Raji (cell line): ENCODE measurements around the gene PLD6.

Experiments
- POLR2A ChIP-seq: IDR thresholded peaks from 2 replicates; pipeline ENCODE4 v1.6.1; 2011; ENCODE audit warnings: low read depth, low read length, control low read depth; ENCODE audit not compliant: insufficient read depth

The PLD6 gene

DNA sequence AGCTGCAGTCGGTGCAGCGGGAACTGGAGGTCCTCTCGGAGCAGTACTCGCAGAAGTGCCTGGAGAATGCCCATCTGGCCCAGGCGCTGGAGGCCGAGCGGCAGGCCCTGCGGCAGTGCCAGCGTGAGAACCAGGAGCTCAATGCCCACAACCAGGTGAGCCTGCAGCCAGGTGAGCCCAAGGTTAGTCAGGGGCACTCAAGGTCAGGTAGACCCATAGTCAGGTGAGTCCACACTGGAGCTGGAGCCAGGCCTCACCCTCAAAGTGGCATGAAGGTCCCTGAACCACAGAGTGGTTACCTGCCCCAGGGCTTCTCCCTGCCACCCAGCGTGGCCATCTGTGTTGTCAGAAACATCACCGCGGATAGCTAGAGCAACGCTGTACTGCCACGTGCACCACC lies 32.2 kb downstream of the PLD6 start:
- TF ChIP-seq POLR2A = no peak

DNA sequence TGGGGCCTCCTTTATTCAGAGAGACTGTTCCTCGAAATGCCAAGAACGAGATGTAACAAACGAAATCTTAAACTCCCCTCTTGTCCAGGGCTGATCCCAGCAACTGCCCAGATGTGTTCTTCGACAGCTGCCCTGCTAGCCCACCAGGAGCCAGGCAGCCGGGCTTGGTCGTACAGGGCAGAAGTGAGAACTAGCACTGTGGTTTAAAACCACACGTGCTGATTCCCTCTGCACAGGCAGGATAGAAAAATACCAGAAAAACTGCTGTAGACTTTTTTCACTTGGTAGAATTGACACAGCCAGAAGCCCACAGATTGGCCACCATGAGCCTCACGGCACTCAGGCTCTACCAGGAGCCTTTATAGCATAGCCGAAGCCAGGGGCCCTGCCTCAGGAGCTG lies 33.1 kb downstream of the PLD6 start:
- TF ChIP-seq POLR2A = no peak

DNA sequence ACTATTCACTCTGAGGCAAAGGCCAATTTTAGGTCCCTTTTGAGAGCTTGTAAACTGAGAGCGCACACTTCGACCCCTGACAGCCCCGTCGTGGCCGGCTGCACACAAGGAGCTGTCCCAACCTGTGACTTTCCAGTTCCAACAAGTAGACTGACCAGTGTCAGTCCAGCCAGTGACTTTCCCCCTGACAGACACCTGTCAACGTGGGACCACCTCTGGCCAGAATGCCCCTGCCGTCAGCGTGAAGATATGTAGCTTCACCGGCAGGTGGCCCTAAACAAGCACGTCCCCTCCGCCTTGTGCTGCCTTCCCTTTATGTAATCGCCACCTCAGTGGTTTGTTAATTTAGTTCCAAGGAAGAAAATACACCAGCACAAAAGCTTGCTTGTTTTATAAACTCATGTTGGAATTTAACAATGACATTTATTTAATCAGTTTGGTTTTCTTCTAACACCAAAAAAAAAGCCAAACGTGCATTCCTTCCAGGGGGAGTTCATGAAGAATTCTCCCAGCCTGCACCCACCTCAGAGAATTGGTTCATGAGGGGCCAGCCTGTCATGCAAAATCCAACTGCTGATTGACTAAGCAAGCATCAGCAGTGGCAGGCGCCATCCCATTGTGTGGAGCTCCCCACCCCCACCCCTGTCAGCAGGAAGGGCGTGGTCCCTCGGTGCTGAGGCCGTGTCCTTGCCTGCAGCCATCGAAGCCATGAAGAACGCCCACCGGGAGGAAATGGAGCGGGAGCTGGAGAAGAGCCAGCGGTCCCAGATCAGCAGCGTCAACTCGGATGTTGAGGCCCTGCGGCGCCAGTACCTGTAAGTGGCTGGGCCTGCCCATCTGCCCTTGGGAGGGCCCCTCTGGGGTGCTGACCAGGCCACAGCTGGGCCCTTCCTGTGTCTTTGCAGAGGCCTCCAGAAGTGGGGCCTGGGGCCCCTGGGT lies 33.9 kb downstream of the PLD6 start:
- no peak for TF ChIP-seq POLR2A

DNA sequence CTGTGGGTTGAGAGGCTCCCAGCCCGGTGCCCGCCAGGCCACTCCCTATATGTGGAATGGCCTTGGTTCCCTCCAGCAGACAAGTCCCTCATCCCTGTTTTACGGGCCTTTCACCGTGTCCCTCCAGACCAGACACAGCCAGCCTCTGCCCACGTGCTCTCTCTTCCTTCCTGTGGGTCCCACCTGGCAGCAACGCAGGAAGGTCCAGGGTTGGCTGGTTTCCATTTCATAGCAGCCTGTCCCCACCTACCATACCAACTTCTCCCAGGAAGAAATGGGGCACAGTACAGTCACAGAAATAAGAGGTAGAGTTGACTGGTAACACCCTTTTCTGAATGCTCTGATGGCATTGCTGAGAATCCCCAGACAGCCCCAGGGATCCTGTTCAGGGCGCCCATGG lies 34.9 kb downstream of the PLD6 start:
- TF ChIP-seq POLR2A = no peak

DNA sequence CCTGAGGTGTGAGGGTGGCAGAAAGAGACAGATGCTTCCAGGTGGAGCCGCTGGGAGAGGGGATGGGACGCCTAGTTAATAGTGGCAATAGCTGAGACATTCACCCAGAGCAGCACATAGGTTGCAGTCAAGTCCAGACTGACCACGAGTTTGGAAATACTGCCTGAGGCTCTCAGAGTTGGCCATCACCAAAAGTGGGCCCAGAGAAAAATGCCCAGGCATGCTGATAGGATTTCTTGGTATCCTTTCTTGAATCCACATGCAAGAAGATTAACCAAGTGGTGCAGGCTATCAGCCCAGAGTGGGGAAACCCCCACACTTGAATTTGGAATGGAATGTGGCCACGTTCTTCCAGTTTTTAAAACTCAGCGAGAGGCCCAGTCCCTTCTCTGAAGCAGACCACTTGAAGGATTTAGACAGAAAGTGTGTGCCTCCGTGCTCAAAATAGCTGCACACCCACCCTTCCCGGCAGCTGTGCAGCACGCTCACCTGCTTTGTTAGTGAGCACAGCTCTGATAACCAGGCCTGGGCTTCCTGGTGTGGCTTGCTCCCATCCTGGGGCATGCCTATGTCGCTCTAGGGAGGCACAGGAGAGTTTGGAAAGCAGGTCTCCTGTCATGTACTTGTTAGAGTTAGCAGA lies 35.7 kb downstream of the PLD6 start:
- TF ChIP-seq POLR2A = no peak

DNA sequence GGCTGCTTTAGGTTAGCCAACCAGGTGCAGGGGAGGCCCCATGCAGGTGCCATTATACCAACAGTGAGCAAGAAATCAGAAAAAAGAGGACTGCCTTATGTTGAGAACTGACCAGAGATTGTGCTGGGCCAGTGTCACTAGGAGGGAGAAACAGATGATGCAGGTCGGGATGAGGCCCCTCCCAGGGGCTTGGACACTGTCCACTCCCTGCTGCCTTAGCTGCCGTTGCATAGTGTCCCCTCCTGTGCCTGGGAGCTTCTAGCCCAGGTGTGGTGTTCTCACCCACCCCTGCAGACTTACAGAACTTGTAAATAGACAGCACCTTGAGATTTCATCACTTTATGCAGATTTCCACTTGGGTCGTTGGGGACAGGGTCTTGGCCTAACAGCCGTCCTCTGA lies 36.7 kb downstream of the PLD6 start:
- TF ChIP-seq POLR2A = no peak

DNA sequence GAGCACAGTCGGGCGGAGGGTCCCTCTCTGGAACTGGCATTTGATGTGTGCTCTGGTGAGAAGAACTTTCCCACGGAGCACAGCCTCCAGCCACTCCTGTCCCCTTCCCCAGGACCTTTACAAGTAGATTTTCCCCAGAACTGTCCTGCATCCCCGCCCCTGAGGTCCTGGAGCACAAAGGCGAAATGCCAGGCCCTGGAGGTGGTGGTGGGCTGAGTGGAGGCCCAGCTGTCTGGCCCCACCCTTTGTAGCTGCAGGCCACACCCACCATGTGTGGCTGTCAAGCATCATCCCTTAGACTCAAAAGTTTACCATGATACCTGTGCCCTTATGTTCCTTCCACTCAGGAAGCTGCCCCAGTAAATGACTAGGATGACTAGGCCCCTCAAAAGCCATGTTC lies 37.7 kb downstream of the PLD6 start:
- no peak for TF ChIP-seq POLR2A

DNA sequence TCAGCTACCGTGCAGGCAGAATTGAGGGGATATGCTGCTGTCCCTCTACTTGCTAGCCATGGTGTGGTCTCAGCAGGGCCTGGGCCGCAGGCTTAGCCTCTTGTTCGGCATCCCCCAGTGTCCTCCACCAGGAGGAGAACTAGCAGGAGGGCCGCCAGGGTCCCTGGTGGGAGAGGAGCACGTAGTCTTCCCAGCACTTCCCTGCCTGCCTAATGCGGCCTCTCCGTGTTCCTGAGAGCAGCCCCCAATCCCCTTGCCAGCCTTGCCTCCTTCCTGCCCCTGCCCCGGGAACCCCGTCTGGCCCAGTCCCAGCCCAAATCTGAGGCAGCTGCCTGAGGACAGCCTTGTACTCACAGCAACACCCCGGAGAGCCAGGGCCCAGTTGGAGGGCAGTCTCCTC lies 38.1 kb downstream of the PLD6 start:
- TF ChIP-seq POLR2A = no peak

DNA sequence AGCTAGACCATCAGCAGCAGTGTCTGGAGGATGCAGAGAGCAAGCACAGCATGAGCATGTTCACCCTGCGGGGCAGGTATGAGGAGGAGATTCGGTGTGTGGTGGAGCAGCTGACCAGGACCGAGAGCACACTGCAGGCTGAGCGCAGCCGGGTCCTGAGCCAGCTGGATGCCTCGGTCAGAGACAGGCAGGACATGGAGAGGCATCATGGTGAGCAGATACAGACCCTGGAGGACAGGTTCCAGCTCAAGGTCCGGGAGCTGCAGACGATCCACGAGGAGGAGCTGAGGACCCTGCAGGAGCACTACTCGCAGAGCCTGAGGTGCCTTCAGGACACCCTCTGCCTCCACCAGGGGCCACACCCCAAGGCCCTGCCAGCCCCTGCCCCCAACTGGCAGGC lies 38.8 kb downstream of the PLD6 start:
- TF ChIP-seq POLR2A = no peak

DNA sequence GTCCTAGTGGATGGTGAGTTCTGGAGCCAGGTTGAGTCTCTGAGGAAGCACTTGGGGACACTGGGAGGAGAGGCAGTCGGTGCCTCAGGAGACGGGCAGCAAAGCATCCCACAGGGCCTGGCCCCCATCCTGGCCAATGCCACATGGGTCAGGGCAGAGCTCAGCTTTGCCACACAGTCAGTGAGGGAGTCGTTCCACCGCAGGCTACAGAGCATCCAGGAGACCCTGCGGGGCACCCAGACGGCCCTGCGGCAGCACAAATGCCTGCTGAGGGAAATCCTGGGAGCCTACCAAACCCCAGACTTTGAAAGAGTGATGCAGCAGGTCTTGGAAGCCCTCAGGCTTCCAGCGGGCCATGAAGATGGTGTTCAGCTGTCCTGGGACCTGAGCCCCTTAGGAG lies 39.7 kb downstream of the PLD6 start:
- no peak for TF ChIP-seq POLR2A

DNA sequence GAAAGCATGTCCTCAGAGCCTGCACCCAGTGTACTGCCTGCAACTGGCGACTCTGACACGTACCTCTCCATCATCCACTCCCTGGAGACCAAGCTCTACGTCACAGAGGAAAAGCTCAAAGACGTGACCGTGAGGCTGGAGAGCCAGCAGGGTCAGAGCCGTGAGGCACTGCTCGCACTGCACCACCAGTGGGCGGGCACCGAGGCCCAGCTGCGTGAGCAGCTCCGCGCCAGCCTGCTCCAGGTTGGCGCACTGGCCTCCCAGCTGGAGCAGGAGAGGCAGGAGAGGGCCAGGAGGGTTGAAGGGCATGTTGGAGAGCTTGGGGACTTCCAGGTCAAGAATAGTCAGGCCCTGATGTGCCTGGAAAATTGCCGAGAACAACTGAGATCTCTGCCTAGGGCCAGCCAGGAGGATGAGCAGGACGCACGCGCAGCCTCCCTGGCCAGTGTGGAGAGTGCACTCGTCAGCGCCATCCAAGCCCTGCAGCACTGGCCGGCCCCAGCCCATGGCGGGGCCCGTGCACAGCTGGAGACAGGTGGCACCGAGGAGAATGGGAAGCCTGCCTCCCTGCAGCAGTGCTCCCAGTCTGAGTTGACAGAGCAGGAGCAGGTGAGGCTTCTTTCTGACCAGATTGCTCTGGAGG lies 40.3 kb downstream of the PLD6 start:
- no peak for TF ChIP-seq POLR2A

DNA sequence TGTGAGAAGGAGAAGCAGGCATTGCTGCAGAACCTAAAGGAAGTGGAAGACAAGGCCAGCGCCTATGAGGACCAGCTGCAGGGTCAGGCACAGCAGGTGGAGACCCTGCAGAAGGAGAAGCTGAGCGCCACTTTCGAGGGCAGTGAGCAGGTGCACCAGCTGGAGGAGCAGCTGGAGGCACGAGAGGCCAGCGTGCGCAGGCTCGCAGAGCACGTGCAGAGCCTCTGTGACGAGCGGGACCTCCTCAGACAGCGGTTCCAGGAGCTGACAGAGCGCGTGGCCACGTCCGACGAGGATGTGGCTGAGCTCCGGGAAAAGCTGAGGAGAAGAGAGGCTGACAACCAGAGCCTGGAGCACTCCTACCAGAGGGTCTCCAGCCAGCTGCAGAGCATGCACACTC lies 41.5 kb downstream of the PLD6 start:
- TF ChIP-seq POLR2A = no peak

DNA sequence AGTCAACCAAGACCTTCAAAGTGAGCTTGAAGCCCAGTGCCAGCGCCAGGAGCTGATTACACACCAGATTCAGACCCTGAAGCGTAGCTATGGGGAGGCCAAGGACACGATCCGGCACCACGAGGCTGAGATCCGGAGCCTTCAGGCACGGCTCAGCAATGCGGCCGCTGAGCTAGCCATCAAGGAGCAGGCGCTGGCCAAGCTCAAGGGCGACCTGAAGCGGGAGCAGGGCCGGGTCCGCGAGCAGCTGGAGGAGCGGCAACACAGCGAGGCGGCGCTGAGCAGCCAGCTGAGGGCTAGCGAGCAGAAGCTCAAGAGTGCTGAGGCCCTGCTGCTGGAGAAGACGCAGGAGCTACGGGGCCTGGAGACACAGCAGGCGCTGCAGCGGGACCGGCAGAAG lies 42.0 kb downstream of the PLD6 start:
- TF ChIP-seq POLR2A = no peak

DNA sequence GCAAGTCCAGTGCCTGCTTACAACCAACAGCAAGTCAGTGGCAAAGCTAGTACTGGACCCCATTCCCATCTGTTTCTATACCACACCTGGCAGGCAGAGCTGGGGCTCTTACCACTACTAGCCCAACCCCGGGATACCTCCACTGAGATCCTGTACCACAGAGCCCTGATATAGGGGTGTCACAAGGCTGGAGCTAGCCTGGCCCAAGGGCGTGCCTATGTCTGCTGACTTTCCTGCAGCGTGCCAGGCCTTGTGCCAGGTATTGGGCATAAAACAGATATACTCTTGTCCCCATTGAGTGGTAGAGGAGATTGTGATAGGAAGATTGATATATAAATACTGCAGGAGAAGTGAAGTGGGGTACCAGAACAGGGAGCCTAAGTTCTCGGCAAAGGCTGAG lies 44.4 kb downstream of the PLD6 start:
- no peak for TF ChIP-seq POLR2A

DNA sequence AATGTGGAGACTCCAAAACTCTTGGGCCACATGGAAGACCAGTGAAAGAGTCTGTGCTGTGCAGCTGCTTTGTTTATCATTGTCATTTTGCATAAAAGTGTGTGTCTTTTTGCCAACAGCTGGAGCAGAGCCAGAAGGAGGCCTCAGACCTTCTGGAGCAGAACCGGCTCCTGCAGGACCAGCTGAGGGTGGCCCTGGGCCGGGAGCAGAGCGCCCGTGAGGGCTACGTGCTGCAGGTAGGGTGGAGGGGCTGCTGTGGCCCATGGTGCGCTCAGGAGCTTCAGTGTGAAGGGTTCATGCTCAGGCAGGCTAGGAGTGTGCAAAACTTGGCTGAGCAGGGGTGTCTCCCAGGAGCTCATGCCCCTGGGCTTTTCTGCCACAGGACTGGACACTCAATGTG lies 45.0 kb downstream of the PLD6 start:
- TF ChIP-seq POLR2A = no peak

DNA sequence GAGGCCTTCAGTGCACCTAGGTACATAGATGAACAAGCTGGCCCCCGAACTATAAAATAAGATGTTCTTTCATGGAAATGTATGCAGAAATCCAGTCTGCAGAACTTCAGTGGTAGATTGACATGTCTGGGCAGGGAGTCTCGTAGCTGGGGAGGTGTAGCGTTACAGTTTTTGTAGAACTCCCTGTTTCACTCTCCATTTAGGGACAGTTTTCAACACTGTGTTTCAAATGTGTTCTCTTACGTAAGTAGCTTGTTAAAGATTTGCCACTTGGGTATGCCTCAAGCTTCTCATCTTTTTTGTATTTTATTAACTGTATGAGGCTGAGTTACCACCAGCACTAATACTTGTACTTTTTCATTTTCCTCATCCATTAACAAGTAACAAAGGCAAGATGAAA lies 46.6 kb downstream of the PLD6 start:
- TF ChIP-seq POLR2A = no peak

DNA sequence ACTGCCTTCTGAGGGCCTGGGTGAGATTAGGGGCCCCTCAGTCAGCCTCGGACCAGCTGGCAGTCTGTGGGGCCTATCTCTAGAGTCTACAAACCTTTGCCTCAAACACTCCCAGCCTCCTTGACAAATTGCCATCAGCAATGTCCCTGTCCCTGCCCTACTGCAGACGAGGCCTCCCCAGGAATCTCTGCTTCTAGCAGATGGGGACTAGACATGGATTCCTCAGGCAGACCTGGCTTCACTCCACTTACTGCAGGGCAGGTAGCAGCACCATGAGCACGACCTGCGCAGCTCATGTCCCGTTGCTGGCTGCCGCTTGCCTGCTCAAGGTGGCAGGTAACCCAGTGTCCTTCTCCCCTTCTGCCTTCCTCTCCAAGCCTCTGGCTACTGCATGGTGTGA lies 49.1 kb downstream of the PLD6 start:
- TF ChIP-seq POLR2A = no peak

DNA sequence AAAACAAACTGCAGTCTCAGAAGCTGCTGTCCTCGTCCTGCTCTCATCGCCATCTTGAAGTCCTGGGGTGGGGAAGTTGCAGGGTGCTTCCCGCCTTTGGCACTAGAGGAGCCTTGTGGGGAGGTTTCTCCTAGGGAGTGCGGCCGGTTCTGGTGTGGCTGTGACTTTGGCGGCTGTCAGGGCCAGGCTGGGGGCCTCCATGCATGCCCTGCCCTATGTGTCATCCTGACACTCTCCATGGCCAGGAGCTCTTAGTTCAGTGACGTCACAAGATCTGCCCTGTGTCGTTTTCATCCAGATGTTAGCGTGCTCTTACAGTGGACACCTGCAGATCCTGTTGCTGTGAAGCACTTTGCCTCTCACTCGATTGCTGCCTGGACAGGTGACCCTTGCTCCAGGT lies 49.6 kb downstream of the PLD6 start:
- TF ChIP-seq POLR2A = no peak
